Mesenchymal stem cell (in vitro differentiated cells and primary cell): ENCODE results near the gene CRYGN.
A peak's percentile ranks its signal among the peaks of the same experiment; 100 is the strongest.

Experiments used
- DNase-seq: peaks from one replicate; pipeline ENCODE4 v3.0.0-alpha.2; 2013
- H2AFZ ChIP-seq: one replicate; pipeline ENCODE4 v1.6.1; 2013; ENCODE audit warnings: low read depth, mild to moderate bottlenecking, control low read depth, inconsistent platforms, low read length, moderate library complexity
- H2AK5ac ChIP-seq: 2 replicates; pipeline ENCODE4 v1.6.1; 2013; ENCODE audit warnings: low read length, moderate library complexity, mild to moderate bottlenecking, inconsistent platforms; ENCODE audit not compliant: severe bottlenecking
- H2BK120ac ChIP-seq: one replicate; pipeline ENCODE4 v1.6.1; 2013; ENCODE audit warnings: low read depth, mild to moderate bottlenecking, inconsistent platforms, low read length, moderate library complexity
- H2BK12ac ChIP-seq, 2 experiments: one replicate each; pipeline ENCODE4 v1.6.1; 2013; ENCODE audit warnings: inconsistent platforms in 2 of 2, low read length in 2 of 2, mild to moderate bottlenecking in 2 of 2, moderate library complexity in 2 of 2, control low read depth in 1 of 2
- H2BK15ac ChIP-seq: one replicate; pipeline ENCODE4 v1.6.1; 2013; ENCODE audit warnings: mild to moderate bottlenecking, low read depth, inconsistent platforms; ENCODE audit not compliant: poor library complexity, severe bottlenecking
- H2BK5ac ChIP-seq: 2 replicates; pipeline ENCODE4 v1.6.1; 2013; ENCODE audit warnings: low read depth, mild to moderate bottlenecking, low read length, control low read depth, inconsistent platforms; ENCODE audit not compliant: poor library complexity, severe bottlenecking
- H3K14ac ChIP-seq, 2 experiments: one replicate each; pipeline ENCODE4 v1.6.1; 2013; ENCODE audit warnings: inconsistent platforms in 2 of 2, low read length in 2 of 2, control low read depth in 1 of 2, mild to moderate bottlenecking in 1 of 2, moderate library complexity in 1 of 2
- H3K18ac ChIP-seq, 2 experiments: one replicate each; pipeline ENCODE4 v1.6.1; 2013; ENCODE audit warnings: inconsistent platforms in 2 of 2, low read length in 2 of 2, control low read depth in 1 of 2, low read depth in 1 of 2, mild to moderate bottlenecking in 1 of 2
- H3K23ac ChIP-seq, 2 experiments: one replicate each; pipeline ENCODE4 v1.6.1; 2013; ENCODE audit warnings: inconsistent platforms in 2 of 2, low read length in 2 of 2, mild to moderate bottlenecking in 2 of 2, moderate library complexity in 2 of 2, control low read depth in 1 of 2
- H3K27ac ChIP-seq: 2 replicates; pipeline ENCODE4 v1.5.1; 2013; ENCODE audit warnings: mild to moderate bottlenecking, moderate library complexity, low read length, control low read depth, inconsistent platforms; ENCODE audit not compliant: poor library complexity, severe bottlenecking
- H3K27me3 ChIP-seq, 2 experiments: 2 replicates each; pipeline versions ENCODE4 v1.6.1 to v1.7.0; 2013; ENCODE audit warnings: low read length in 2 of 2, mild to moderate bottlenecking in 2 of 2, moderate library complexity in 2 of 2, control low read depth in 1 of 2, inconsistent platforms in 1 of 2; ENCODE audit not compliant: control insufficient read depth in 1 of 2, insufficient read depth in 1 of 2
- H3K36me3 ChIP-seq, 2 experiments: 2 replicates each; pipeline versions ENCODE4 v1.6.1 to v1.7.0; 2013; ENCODE audit warnings: low read length in 2 of 2, control low read depth in 1 of 2, inconsistent platforms in 1 of 2, low read depth in 1 of 2, mild to moderate bottlenecking in 1 of 2; ENCODE audit not compliant: insufficient read depth in 2 of 2, control insufficient read depth in 1 of 2
- H3K4ac ChIP-seq, 2 experiments: one replicate each; pipeline ENCODE4 v1.6.1; 2013; ENCODE audit warnings: inconsistent platforms in 2 of 2, low read length in 2 of 2, mild to moderate bottlenecking in 2 of 2, moderate library complexity in 2 of 2, control low read depth in 1 of 2, low read depth in 1 of 2
- H3K4me1 ChIP-seq: 2 replicates; pipeline ENCODE4 v1.6.1; 2013; ENCODE audit warnings: low read depth, low read length, control low read depth; ENCODE audit not compliant: control insufficient read depth, insufficient read depth
- H3K4me2 ChIP-seq: 2 replicates; pipeline ENCODE4 v1.6.1; 2013; ENCODE audit warnings: low read length, mild to moderate bottlenecking, inconsistent platforms; ENCODE audit not compliant: poor library complexity, severe bottlenecking
- H3K4me3 ChIP-seq, 2 experiments: 2 replicates each; pipeline versions ENCODE4 v1.5.1 to v1.7.0; 2013; ENCODE audit warnings: low read length in 2 of 2, mild to moderate bottlenecking in 2 of 2, control low read depth in 1 of 2, low read depth in 1 of 2; ENCODE audit not compliant: insufficient read depth in 1 of 2
- H3K79me1 ChIP-seq: replicated peaks from 2 replicates; pipeline ENCODE4 v1.6.1; 2013; ENCODE audit warnings: mild to moderate bottlenecking, control low read depth, low read length, inconsistent platforms; ENCODE audit not compliant: poor library complexity, severe bottlenecking
- H3K9ac ChIP-seq: 2 replicates; pipeline ENCODE4 v1.7.0; 2013; ENCODE audit warnings: mild to moderate bottlenecking, low read length, moderate library complexity
- H3K9me3 ChIP-seq: 2 replicates; pipeline ENCODE4 v1.7.0; 2013; ENCODE audit warnings: mild to moderate bottlenecking, low read length; ENCODE audit not compliant: control insufficient read depth
- H4K8ac ChIP-seq: one replicate; pipeline ENCODE4 v1.6.1; 2013; ENCODE audit warnings: inconsistent platforms, mild to moderate bottlenecking, low read length, moderate library complexity
- H4K91ac ChIP-seq: one replicate; pipeline ENCODE4 v1.6.1; 2013; ENCODE audit warnings: mild to moderate bottlenecking, low read length, inconsistent platforms
- WGBS: methylation state at CpG from one replicate; pipeline ENCODE4 v1.1.7; 2013; ENCODE audit warnings: mixed read lengths; 5-methylcytosine and 5-hydroxymethylcytosine counted together

Gene CRYGN

GRCh38 chr7:151412318-151412717, 27.6 kb downstream of the CRYGN start:
- H2BK120ac ChIP-seq: no peak overlapping the region
- H3K4me3 ChIP-seq: no peak overlapping the region
- no peak overlapping the region for H2BK15ac ChIP-seq
- H3K36me3 ChIP-seq: no peaks in the 10 kb centered on the region
- no peak overlapping the region for H2AFZ ChIP-seq
- no peak overlapping the region for H2BK5ac ChIP-seq
- no peak overlapping the region for H3K4ac ChIP-seq
- no peak overlapping the region for H2BK12ac ChIP-seq
- H4K91ac ChIP-seq: no peak overlapping the region
- H4K8ac ChIP-seq: no peak overlapping the region
- H3K79me1 ChIP-seq: no peaks in the 10 kb centered on the region
- no peak overlapping the region for H3K4me2 ChIP-seq
- no peaks in the 10 kb centered on the region for H3K9me3 ChIP-seq
- no peak overlapping the region for H2AK5ac ChIP-seq
- no peak overlapping the region for H3K14ac ChIP-seq
- H3K18ac ChIP-seq: no peak overlapping the region
- no peak overlapping the region for H3K9ac ChIP-seq
- 94% methylated on average over 4 of the region's 4 CpGs for whole genome bisulfite sequencing
- H3K4me1 ChIP-seq: peaks cover 19% of the 10 kb centered on the region
- no peak for DNase-seq
- H3K27me3 ChIP-seq: peaks cover 50 to 66% of the 10 kb centered on the region in 2 experiments
- H3K23ac ChIP-seq: no peak overlapping the region
- no peak overlapping the region for H3K27ac ChIP-seq

GRCh38 chr7:151411551-151411950, 28.4 kb downstream of the CRYGN start:
- Histone ChIP-seq H2BK12ac (no peak overlapping the region), H3K14ac (no peak overlapping the region), H2BK120ac (no peak overlapping the region), H3K4me1 (peaks cover 19% of the 10 kb centered on the region), H4K8ac (no peak overlapping the region), H3K9ac (no peak overlapping the region), H3K23ac (no peak overlapping the region), H3K36me3 (no peaks in the 10 kb centered on the region), H3K27ac (no peak overlapping the region), H3K27me3 (peaks cover 50 to 60% of the 10 kb centered on the region in 2 experiments), H3K4ac (no peak overlapping the region), H3K9me3 (no peaks in the 10 kb centered on the region), H3K18ac (no peak overlapping the region), H3K79me1 (no peaks in the 10 kb centered on the region), H4K91ac (no peak overlapping the region), H3K4me3 (no peak overlapping the region), H2BK5ac (no peak overlapping the region), H2BK15ac (no peak overlapping the region), H2AFZ (no peak overlapping the region), H3K4me2 (no peak overlapping the region), H2AK5ac (no peak overlapping the region)
- DNase-seq: no peak
- WGBS: 28% methylated on average over 5 of the region's 6 CpGs

GRCh38 chr7:151410405-151411390, 29.2 kb downstream of the CRYGN start:
- Histone ChIP-seq H3K4ac (no peak overlapping the region), H4K8ac (no peak overlapping the region), H2BK5ac (no peak overlapping the region), H3K27ac (no peak overlapping the region), H3K18ac (no peak overlapping the region), H2BK15ac (no peak overlapping the region), H3K14ac (no peak overlapping the region), H4K91ac (no peak overlapping the region), H3K27me3 (peaks cover 50 to 60% of the 10 kb centered on the region in 2 experiments), H3K9ac (no peak overlapping the region), H3K4me2 (peak overlapping the region; percentile 71), H2BK12ac (no peak overlapping the region), H3K4me3 (peak overlapping the region; percentile 39 to 51), H3K4me1 (peaks cover 19% of the 10 kb centered on the region), H3K79me1 (no peaks in the 10 kb centered on the region), H3K23ac (no peak overlapping the region), H3K9me3 (no peaks in the 10 kb centered on the region), H2AFZ (no peak overlapping the region), H2BK120ac (no peak overlapping the region), H3K36me3 (no peaks in the 10 kb centered on the region), H2AK5ac (no peak overlapping the region)
- 17% methylated on average over 54 of the region's 55 CpGs for WGBS
- no peak for DNase-seq

- no peak within 1 kb of the TSS for H2BK5ac ChIP-seq
- peak within 1 kb of the TSS; percentile 43 for H4K8ac ChIP-seq
- H3K27me3 ChIP-seq: peaks cover 50 to 62% of the 10 kb centered on the region in 2 experiments
- H2AK5ac ChIP-seq: no peak within 1 kb of the TSS
- no peak within 1 kb of the TSS for H3K14ac ChIP-seq
- no peak for DNase-seq
- no peaks in the 10 kb centered on the region for H3K79me1 ChIP-seq
- H2BK15ac ChIP-seq: no peak within 1 kb of the TSS
- no peak within 1 kb of the TSS for H4K91ac ChIP-seq
- peak within 1 kb of the TSS; percentile 6 to 23 for H3K18ac ChIP-seq
- H3K4ac ChIP-seq: no peak within 1 kb of the TSS
- H3K23ac ChIP-seq: peak within 1 kb of the TSS in 1 of 2 experiments; percentile 27
- no peaks in the 10 kb centered on the region for H3K9me3 ChIP-seq
- H3K4me3 ChIP-seq: peak within 1 kb of the TSS; percentile 39 to 51
- no peak within 1 kb of the TSS for H3K27ac ChIP-seq
- no peak within 1 kb of the TSS for H2BK12ac ChIP-seq
- no peak within 1 kb of the TSS for H3K9ac ChIP-seq
- H3K4me1 ChIP-seq: peaks cover 19% of the 10 kb centered on the region
- no peak within 1 kb of the TSS for H2AFZ ChIP-seq
- peak within 1 kb of the TSS; percentile 71 for H3K4me2 ChIP-seq
- H3K36me3 ChIP-seq: peaks cover 0 to 2% of the 10 kb centered on the region in 2 experiments
- under 1% methylated on average over 54 of the region's 75 CpGs for WGBS
- H2BK120ac ChIP-seq: no peak within 1 kb of the TSS
These were observed 30.1 kb downstream of the CRYGN start, which contains the start of gene WDR86 for GRCh38 chr7:151409667-151410404. TSS of gene WDR86 (minus strand) at chr7:151410038. CDS start at chr7:151409589, 449 bp downstream.
